ENCODE measurements around the gene SAMD11. TPM values are rescaled to one million over a fixed set of nuclear protein-coding genes. Genes with fewer than 3 reads are reported as not detected.

Gene SAMD11
- total and polyA plus RNA-seq, 4 donors = 0.51 to 4.1 (median 1.3) TPM

- Histone ChIP-seq H3K36me3 (ENCODE audit: control insufficient read depth in 4 of 4, insufficient read depth in 3 of 4, low read depth in 1 of 4, low read length in 3 of 4) (no peaks in the 10 kb centered on the region), H3K4me3 (ENCODE audit: low read depth in 1 of 3, low read length in 3 of 3) (no peak overlapping the region), H3K9ac (ENCODE audit: low read depth in 1 of 2, low read length in 2 of 2) (no peak overlapping the region), H3K27ac (ENCODE audit: low read depth in 1 of 2, low read length in 2 of 2) (no peak overlapping the region), H3K27me3 (ENCODE audit: control insufficient read depth in 4 of 4, insufficient read depth in 4 of 4, low read length in 3 of 4) (peaks cover 0 to 7% (median 2%) of the 10 kb centered on the region in 4 donors), H3K4me1 (ENCODE audit: control insufficient read depth in 4 of 4, insufficient read depth in 4 of 4, low read length in 3 of 4) (peaks cover 0 to 26% (median 8%) of the 10 kb centered on the region in 4 donors), H3K9me3 (ENCODE audit: control insufficient read depth in 4 of 4, low read length in 3 of 4) (no peaks in the 10 kb centered on the region)
- WGBS = 51% methylated on average over 18 of the region's 18 CpGs
- TF ChIP-seq REST (IDR thresholded peaks at IDR 0.05) (no peak), TAF1 (conservative IDR thresholded peaks at IDR 0.05) (no peak), RXRA (IDR thresholded peaks at IDR 0.05) (peak; percentile 51 to 65)
- no peak for DNase-seq (ENCODE audit: low spot score)
Measured at GRCh38 chr1:930633-931138, 7.0 kb downstream of the SAMD11 start.

- H3K9me3 ChIP-seq (ENCODE audit: control insufficient read depth in 4 of 4, low read length in 3 of 4) = no peaks in the 10 kb centered on the region
- WGBS = 56% methylated on average over 15 of the region's 15 CpGs
- no peak overlapping the region for H3K9ac ChIP-seq (ENCODE audit: low read depth in 1 of 2, low read length in 2 of 2)
- no peaks in the 10 kb centered on the region for H3K36me3 ChIP-seq (ENCODE audit: control insufficient read depth in 4 of 4, insufficient read depth in 3 of 4, low read depth in 1 of 4, low read length in 3 of 4)
- DNase-seq (ENCODE audit: low spot score) = no peak
- peaks cover 0 to 4% (median 0%) of the 10 kb centered on the region in 4 donors for H3K27me3 ChIP-seq (ENCODE audit: control insufficient read depth in 4 of 4, insufficient read depth in 4 of 4, low read length in 3 of 4)
- no peak overlapping the region for H3K4me3 ChIP-seq (ENCODE audit: low read depth in 1 of 3, low read length in 3 of 3)
- no peak overlapping the region for H3K27ac ChIP-seq (ENCODE audit: low read depth in 1 of 2, low read length in 2 of 2)
- no peak for TF ChIP-seq RXRA (IDR thresholded peaks at IDR 0.05)
- TF ChIP-seq YY1 (IDR thresholded peaks at IDR 0.05) = no peak
- no peak for TF ChIP-seq GABPA (IDR thresholded peaks at IDR 0.05 in 1 of 2, conservative IDR thresholded peaks at IDR 0.05 in 1 of 2)
- H3K4me1 ChIP-seq (ENCODE audit: control insufficient read depth in 4 of 4, insufficient read depth in 4 of 4, low read length in 3 of 4) = peaks cover 0 to 23% (median 8%) of the 10 kb centered on the region in 4 donors
Measured at GRCh38 chr1:931380-932172, 7.9 kb downstream of the SAMD11 start.

- H3K9me3 ChIP-seq (ENCODE audit: control insufficient read depth in 4 of 4, low read length in 3 of 4) = no peaks in the 10 kb centered on the region
- TF ChIP-seq RXRA (IDR thresholded peaks at IDR 0.05) = no peak
- no peak for TF ChIP-seq HNF4G (IDR thresholded peaks at IDR 0.05)
- TF ChIP-seq SP1 (IDR thresholded peaks at IDR 0.05) = no peak
- no peak for TF ChIP-seq JUND (IDR thresholded peaks at IDR 0.05)
- TF ChIP-seq NR2F2 (IDR thresholded peaks at IDR 0.05) = no peak
- no peak for TF ChIP-seq GABPA (IDR thresholded peaks at IDR 0.05 in 1 of 2, conservative IDR thresholded peaks at IDR 0.05 in 1 of 2)
- no peak for TF ChIP-seq ZBTB33 (IDR thresholded peaks at IDR 0.05)
- H3K36me3 ChIP-seq (ENCODE audit: control insufficient read depth in 4 of 4, insufficient read depth in 3 of 4, low read depth in 1 of 4, low read length in 3 of 4) = no peaks in the 10 kb centered on the region
- H3K4me1 ChIP-seq (ENCODE audit: control insufficient read depth in 4 of 4, insufficient read depth in 4 of 4, low read length in 3 of 4) = peaks cover 0 to 23% (median 8%) of the 10 kb centered on the region in 4 donors
- no peak overlapping the region for H3K4me3 ChIP-seq (ENCODE audit: low read depth in 1 of 3, low read length in 3 of 3)
- WGBS = 69% methylated on average over 16 of the region's 16 CpGs
- no peak overlapping the region for H3K9ac ChIP-seq (ENCODE audit: low read depth in 1 of 2, low read length in 2 of 2)
- H3K27ac ChIP-seq (ENCODE audit: low read depth in 1 of 2, low read length in 2 of 2) = no peak overlapping the region
- no peak for DNase-seq (ENCODE audit: low spot score)
- peaks cover 0 to 4% (median 0%) of the 10 kb centered on the region in 4 donors for H3K27me3 ChIP-seq (ENCODE audit: control insufficient read depth in 4 of 4, insufficient read depth in 4 of 4, low read length in 3 of 4)
Measured at GRCh38 chr1:932173-932510, 8.4 kb downstream of the SAMD11 start.
